K562 (cell line): Measurements from ENCODE around the gene OVOL2. TPM values are rescaled to one million over a fixed set of nuclear protein-coding genes. Genes with fewer than 3 reads are reported as not detected.
A peak's percentile ranks its signal among the peaks of the same experiment; 100 is the strongest.

Experiments
- MEF2A ChIP-seq: IDR thresholded peaks from 2 replicates; pipeline ENCODE4 v1.6.1; 2011; ENCODE audit warnings: low read depth, mild to moderate bottlenecking, low read length, moderate library complexity; ENCODE audit not compliant: control insufficient read depth
- POLR3G ChIP-seq: IDR thresholded peaks from 2 replicates; pipeline ENCODE4 v1.6.1; 2011; ENCODE audit not compliant: insufficient read length, insufficient replicate concordance; ENCODE audit errors: extremely low read depth
- SMC3 ChIP-seq: conservative IDR thresholded peaks from 2 replicates; pipeline ENCODE4 v1.6.1; 2011; ENCODE audit warnings: low read depth, low read length, improper control_type of control experiment; ENCODE audit not compliant: insufficient read depth
- polyA plus RNA-seq, 8 experiments: library from polyadenylated mRNA; depleted of rRNA in 4 of 8; stranded (reverse) in 5 of 8; unstranded in 3 of 8; fragments of >200 nt; fragmentation: Nextera tagmentation in 2 of 8; fragmentation: Illumina TruSeq in 1 of 8; extraction: Ambion mirVana in 2 of 8; extraction: Trizol in 1 of 8; gene quantifications; 2 replicates each; pipeline versions ENCODE4 v1.2.1 to v1.2.3, GENCODE V29; 2011 to 2014; ENCODE audit warnings: inconsistent platforms in 1 of 8, missing spikeins in 1 of 8
- total RNA-seq, 7 experiments: library from RNA; depleted of rRNA in 6 of 7; stranded (reverse); fragments of >200 nt in 6 of 7; fragmentation: Illumina TruSeq in 2 of 7; extraction: Trizol in 2 of 7; gene quantifications; 2 replicates each; pipeline versions ENCODE4 v1.2.1 to v1.2.3, GENCODE V29; 2011 to 2021; ENCODE audit warnings: low replicate concordance in 1 of 7
- TF ChIP-seq, protein P1 (sequence below), 2 experiments: fragments of 450-650 bp; formaldehyde crosslinking in 1 of 2; IDR thresholded peaks; 2 replicates each; pipeline versions ENCODE4 v1.4.0 to v1.6.1; 2014 to 2020; ENCODE audit warnings: mild to moderate bottlenecking in 2 of 2, borderline replicate concordance in 1 of 2, low read depth in 1 of 2

The OVOL2 gene
- total and polyA plus RNA-seq, 9 of the 15 experiments (the other 6 are each of a cell fraction or from before 2014, with no cell fraction given): not detected

DNA sequence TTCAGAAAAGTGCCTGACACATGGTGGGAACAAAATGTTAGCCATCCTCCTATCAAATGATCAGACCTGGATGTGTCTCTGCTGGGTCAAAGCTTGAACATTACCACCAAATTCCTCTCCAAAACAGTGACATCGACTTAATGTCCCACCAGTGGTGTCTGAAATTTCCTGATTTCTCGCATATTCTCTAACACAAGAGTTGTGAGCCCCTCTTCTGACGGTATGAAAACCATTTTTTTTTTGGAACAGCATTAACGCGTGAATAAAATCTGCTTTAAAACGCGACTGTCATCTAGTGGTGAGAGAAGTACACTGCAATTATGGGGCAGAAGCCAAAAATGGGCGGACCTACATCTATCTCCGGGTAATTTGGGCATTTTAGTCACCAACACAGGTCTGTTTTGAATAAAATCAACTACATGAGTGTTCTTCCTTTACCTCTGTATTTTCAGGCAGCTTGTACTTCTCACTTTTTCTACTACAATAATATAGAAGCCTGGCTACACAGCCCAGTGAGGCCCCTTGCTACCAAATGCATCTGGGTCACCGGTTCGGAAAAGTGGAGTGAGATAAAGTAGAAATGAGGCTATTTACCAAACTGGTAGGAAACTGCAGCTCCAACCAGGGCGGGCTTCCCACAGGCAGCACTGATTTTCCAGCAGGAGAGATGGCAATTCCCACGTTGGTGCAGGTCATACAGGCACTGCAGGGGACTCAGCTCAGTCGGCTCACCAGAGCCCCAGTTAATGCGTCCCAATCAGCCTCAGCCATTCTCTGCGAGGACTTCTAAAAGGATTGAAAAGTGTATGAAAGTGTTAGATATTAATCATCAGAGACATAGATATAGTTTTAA, 61.5 kb downstream of the OVOL2 start (continued):
- TF ChIP-seq, protein P1, sequence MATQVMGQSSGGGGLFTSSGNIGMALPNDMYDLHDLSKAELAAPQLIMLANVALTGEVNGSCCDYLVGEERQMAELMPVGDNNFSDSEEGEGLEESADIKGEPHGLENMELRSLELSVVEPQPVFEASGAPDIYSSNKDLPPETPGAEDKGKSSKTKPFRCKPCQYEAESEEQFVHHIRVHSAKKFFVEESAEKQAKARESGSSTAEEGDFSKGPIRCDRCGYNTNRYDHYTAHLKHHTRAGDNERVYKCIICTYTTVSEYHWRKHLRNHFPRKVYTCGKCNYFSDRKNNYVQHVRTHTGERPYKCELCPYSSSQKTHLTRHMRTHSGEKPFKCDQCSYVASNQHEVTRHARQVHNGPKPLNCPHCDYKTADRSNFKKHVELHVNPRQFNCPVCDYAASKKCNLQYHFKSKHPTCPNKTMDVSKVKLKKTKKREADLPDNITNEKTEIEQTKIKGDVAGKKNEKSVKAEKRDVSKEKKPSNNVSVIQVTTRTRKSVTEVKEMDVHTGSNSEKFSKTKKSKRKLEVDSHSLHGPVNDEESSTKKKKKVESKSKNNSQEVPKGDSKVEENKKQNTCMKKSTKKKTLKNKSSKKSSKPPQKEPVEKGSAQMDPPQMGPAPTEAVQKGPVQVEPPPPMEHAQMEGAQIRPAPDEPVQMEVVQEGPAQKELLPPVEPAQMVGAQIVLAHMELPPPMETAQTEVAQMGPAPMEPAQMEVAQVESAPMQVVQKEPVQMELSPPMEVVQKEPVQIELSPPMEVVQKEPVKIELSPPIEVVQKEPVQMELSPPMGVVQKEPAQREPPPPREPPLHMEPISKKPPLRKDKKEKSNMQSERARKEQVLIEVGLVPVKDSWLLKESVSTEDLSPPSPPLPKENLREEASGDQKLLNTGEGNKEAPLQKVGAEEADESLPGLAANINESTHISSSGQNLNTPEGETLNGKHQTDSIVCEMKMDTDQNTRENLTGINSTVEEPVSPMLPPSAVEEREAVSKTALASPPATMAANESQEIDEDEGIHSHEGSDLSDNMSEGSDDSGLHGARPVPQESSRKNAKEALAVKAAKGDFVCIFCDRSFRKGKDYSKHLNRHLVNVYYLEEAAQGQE (IDR thresholded peaks at IDR 0.05; ENCODE audit: borderline replicate concordance): peak; percentile 62; the same call in 1 of the 2 replicates
- TF ChIP-seq, protein P1 (CRISPR knock-in tag; IDR thresholded peaks at IDR 0.05; ENCODE audit: low read depth): no peak
- TF ChIP-seq MEF2A: no peak
- TF ChIP-seq SMC3: peak; percentile 52
- no peak for TF ChIP-seq POLR3G
